GM19372 (cell line): ENCODE measurements around the gene SPRR2B.
"Not testable (repeated sequence)": the region's sequence is repeated elsewhere in the genome, so short reads cannot be mapped to it uniquely, and the experiment has no call there.

Source experiments
- ATAC-seq: cut with Tn5 transposase; IDR thresholded peaks from one replicate; pipeline ENCODE4 v1.9.1; 2021; ENCODE audit warnings: mild to moderate bottlenecking, low read depth, moderate library complexity; ENCODE audit not compliant: unreplicated experiment

The SPRR2B gene

DNA sequence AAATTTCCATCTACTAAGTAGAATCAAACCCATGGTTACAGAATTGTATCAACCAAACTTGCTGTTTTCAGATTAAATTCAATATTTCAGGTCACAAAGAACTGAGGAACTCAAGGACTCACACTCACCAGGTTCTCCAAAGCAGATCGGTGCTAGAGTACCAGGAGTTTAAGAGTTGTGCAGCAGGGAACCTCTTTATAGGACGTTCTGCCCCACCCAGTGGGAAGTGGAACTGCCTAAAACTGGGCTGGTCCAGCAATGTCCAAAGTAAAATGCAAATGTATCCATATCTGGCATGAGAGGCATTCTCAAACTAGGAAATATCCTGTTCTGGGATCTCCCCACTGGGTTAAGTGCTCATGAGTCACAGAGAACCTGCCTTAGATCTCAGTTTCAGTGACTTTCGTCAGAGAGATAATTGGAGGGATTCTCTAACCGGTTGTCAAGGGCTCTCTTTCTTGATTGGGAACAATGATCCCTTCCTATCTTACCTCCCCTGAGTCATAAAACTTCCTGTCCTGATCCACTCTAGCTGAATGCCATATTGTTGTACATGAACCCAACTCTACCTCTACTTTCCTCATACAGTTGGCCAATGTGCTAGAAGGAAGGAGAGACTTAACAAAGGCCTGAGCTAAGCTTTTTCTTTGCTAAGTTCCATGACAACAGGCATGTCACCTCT lies 30.3 kb downstream of the SPRR2B start, which contains the start of gene SPRR2D:
Gene SPRR2D, minus strand, starts transcription at position 171 of the 682 bp plus-strand sequence. CDS start 774 bp downstream, outside the sequence.
- ATAC-seq: no peak

- ATAC-seq: no peak
Measured at GRCh38 chr1:153035211-153035610, 36.2 kb downstream of the SPRR2B start.

DNA sequence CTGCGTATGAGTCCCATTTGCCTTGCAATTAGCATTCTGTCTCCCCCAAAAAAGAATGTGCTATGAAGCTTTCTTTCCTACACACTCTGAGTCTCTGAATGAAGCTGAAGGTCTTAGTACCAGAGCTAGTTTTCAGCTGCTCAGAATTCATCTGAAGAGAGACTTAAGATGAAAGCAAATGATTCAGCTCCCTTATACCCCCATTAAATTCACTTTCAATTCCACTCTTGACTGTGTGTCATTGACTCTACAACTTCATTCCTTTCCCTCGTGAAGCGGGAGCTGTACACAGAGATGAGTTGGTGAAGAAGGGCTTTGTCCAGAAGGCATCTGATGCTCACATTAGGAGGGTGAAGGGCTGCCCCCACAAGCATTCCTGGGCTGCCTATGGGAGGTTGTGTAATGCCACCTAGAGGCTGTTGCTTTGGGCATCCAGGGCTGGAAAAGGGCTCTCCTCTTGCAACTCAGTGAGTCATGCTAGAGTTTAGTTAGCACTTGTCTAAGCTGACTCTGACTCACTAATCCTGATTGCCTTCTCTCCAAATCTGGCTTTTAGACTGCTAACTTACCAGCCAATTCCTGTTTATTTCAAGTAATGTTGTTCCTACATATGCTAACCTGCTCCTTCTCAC lies 38.6 kb downstream of the SPRR2B start:
- no peak for ATAC-seq

GRCh38 chr1:153032073-153032472 lies 39.3 kb downstream of the SPRR2B start:
- ATAC-seq: no peak

- no peak for ATAC-seq
Measured at GRCh38 chr1:153030895-153031294, 40.5 kb downstream of the SPRR2B start, which contains the start of gene SPRR1B. TSS of gene SPRR1B (plus strand) at chr1:153031203. CDS start at chr1:153032346, 1,143 bp downstream.

- no peak for ATAC-seq
Measured at GRCh38 chr1:153028766-153029165, 42.6 kb downstream of the SPRR2B start.

GRCh38 chr1:153025797-153026196 lies 45.6 kb downstream of the SPRR2B start:
- no peak for ATAC-seq

- ATAC-seq: no peak
Measured at GRCh38 chr1:153024413-153024812, 47.0 kb downstream of the SPRR2B start.

DNA sequence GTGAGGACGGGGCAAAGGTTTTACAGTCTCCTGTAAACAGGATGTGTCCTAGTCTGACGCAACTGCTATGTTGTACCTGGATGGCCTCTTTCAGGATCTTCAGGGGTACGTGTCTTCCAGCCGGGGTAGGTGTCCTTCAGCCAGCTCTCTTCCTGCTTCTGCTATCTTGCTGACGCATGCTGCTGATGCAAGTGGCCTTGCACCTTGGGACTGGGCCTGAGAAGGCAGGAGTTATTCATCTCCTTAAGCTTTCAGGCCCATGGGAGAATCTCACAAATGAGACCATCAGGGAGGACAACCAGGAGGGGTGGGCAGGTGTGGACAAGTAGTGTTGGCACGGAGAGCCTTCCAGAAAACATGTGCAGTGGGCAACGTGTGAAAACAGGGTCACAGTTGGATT lies 48.3 kb downstream of the SPRR2B start:
- no peak for ATAC-seq

DNA sequence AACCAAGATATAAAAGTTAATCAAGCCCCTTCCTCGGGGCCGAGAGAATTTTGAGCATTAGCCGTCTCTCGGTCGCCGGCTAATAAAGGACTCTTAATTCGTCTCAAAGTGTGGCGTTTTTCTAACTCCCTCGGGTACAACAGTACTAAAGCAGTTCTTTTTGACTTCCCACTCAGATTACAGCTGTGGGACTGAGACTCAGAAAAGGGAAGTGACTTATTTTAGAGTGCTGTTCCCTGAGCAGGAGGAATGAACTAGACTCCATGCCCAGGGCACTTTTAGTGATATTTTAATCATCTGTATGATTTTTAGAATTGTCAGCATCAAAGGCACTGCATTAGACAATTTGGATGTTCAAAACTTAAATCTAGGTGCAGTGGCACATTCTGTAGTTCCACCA lies 49.1 kb downstream of the SPRR2B start:
- not testable (repeated sequence) for ATAC-seq

DNA sequence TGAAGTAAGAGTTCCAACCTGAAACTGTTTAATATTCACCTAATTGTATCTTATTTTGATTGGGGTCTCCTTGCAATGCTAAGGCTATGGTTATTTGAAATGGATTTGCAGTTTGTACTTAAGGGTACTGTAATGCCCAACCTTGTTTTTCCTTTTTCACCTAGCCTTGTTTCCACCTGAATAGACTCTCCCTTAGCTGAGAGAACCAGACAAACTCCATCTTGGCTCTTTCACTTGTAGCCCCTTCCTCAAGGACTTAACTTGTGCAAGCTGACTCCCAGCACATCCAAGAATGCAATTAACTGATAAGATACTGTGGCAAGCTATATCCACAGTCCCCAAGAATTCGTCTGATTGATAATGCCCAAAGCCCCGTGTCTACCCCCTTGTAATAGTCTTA lies 49.6 kb downstream of the SPRR2B start:
- ATAC-seq: not testable (repeated sequence)
